ENCODE measurements around the gene PMEPA1.

The PMEPA1 gene

GRCh38 chr20:57689745-57690481 is 19.9 kb downstream of the PMEPA1 start:
- H3F3A ChIP-seq (ENCODE audit: control insufficient read depth, insufficient read depth): peaks cover 10% of the 10 kb centered on the region; the same call in 1 of the 2 replicates
- no peaks in the 10 kb centered on the region for H3K9me3 ChIP-seq (ENCODE audit: control insufficient read depth, insufficient read depth, low read length)
- H3K9me2 ChIP-seq (replicated peaks; ENCODE audit: control insufficient read depth, low read length): no peaks in the 10 kb centered on the region
- TF ChIP-seq EZH2phosphoT487 (IDR thresholded peaks at IDR 0.05; ENCODE audit: borderline replicate concordance, low read length) (no peak), CTCF (IDR thresholded peaks at IDR 0.05; ENCODE audit: low read depth, low read length, poor library complexity, severe bottlenecking) (no peak)
- no peaks in the 10 kb centered on the region for H3K36me3 ChIP-seq (ENCODE audit: control insufficient read depth, low read length)
- H3K4me1 ChIP-seq (ENCODE audit: control insufficient read depth, low read length): peaks cover 59% of the 10 kb centered on the region
- H3K27me3 ChIP-seq (ENCODE audit: control insufficient read depth, low read length): no peaks in the 10 kb centered on the region
- no peak overlapping the region for H3K4me2 ChIP-seq (ENCODE audit: low read length)
- no peak overlapping the region for H3K27ac ChIP-seq (ENCODE audit: low read depth, low read length)
- H3K79me2 ChIP-seq (ENCODE audit: control insufficient read depth, low read length): peaks cover 63% of the 10 kb centered on the region
- H4K20me1 ChIP-seq (ENCODE audit: control insufficient read depth, insufficient read depth, low read depth, low read length): no peaks in the 10 kb centered on the region
- no peak overlapping the region for H3K4me3 ChIP-seq (ENCODE audit: low read length)

- no peak overlapping the region for H3K4me2 ChIP-seq (ENCODE audit: low read length)
- H3K9me3 ChIP-seq (ENCODE audit: control insufficient read depth, insufficient read depth, low read length): no peaks in the 10 kb centered on the region
- H3K27ac ChIP-seq (ENCODE audit: low read depth, low read length): no peak overlapping the region
- H3K4me1 ChIP-seq (ENCODE audit: control insufficient read depth, low read length): peaks cover 59% of the 10 kb centered on the region
- H3F3A ChIP-seq (ENCODE audit: control insufficient read depth, insufficient read depth): peaks cover 16% of the 10 kb centered on the region
- no peak overlapping the region for H3K4me3 ChIP-seq (ENCODE audit: low read length)
- H3K36me3 ChIP-seq (ENCODE audit: control insufficient read depth, low read length): no peaks in the 10 kb centered on the region
- peaks cover 63% of the 10 kb centered on the region for H3K79me2 ChIP-seq (ENCODE audit: control insufficient read depth, low read length)
- H3K27me3 ChIP-seq (ENCODE audit: control insufficient read depth, low read length): no peaks in the 10 kb centered on the region
- TF ChIP-seq EZH2phosphoT487 (IDR thresholded peaks at IDR 0.05; ENCODE audit: borderline replicate concordance, low read length) (no peak), CTCF (IDR thresholded peaks at IDR 0.05; ENCODE audit: low read depth, low read length, poor library complexity, severe bottlenecking) (no peak)
- H4K20me1 ChIP-seq (ENCODE audit: control insufficient read depth, insufficient read depth, low read depth, low read length): no peaks in the 10 kb centered on the region
- no peaks in the 10 kb centered on the region for H3K9me2 ChIP-seq (replicated peaks; ENCODE audit: control insufficient read depth, low read length)
Observed at GRCh38 chr20:57688864-57689263, 21.0 kb downstream of the PMEPA1 start.

- Histone ChIP-seq H3K9me2 (replicated peaks; ENCODE audit: control insufficient read depth, low read length) (no peaks in the 10 kb centered on the region), H3K27me3 (ENCODE audit: control insufficient read depth, low read length) (no peaks in the 10 kb centered on the region), H3K27ac (ENCODE audit: low read depth, low read length) (no peak overlapping the region), H3K4me2 (ENCODE audit: low read length) (no peak overlapping the region), H3F3A (ENCODE audit: control insufficient read depth, insufficient read depth) (peaks cover 22% of the 10 kb centered on the region), H3K79me2 (ENCODE audit: control insufficient read depth, low read length) (peaks cover 60% of the 10 kb centered on the region), H3K4me3 (ENCODE audit: low read length) (no peak overlapping the region), H4K20me1 (ENCODE audit: control insufficient read depth, insufficient read depth, low read depth, low read length) (no peaks in the 10 kb centered on the region), H3K36me3 (ENCODE audit: control insufficient read depth, low read length) (no peaks in the 10 kb centered on the region), H3K9me3 (ENCODE audit: control insufficient read depth, insufficient read depth, low read length) (no peaks in the 10 kb centered on the region), H3K4me1 (ENCODE audit: control insufficient read depth, low read length) (peaks cover 59% of the 10 kb centered on the region)
- TF ChIP-seq EZH2phosphoT487 (IDR thresholded peaks at IDR 0.05; ENCODE audit: borderline replicate concordance, low read length) (no peak), CTCF (IDR thresholded peaks at IDR 0.05; ENCODE audit: low read depth, low read length, poor library complexity, severe bottlenecking) (no peak)
Observed at GRCh38 chr20:57688295-57688694, 21.5 kb downstream of the PMEPA1 start.
